Adipocyte (in vitro differentiated cells): Measurements from ENCODE around the gene IFNA4.
"Not testable (repeated sequence)": the region's sequence is repeated elsewhere in the genome, so short reads cannot be mapped to it uniquely, and the experiment has no call there.

ENCODE experiments used
- DNase-seq: peaks from one replicate; pipeline ENCODE4 v3.0.0-alpha.2; 2015; ENCODE audit warnings: low read depth
- H3K27me3 ChIP-seq: replicated peaks from 2 replicates; pipeline ENCODE4 v1.7.0; 2013; ENCODE audit warnings: mild to moderate bottlenecking, low read length, moderate library complexity; ENCODE audit not compliant: control insufficient read depth, insufficient read depth
- H3K36me3 ChIP-seq: 2 replicates; pipeline ENCODE4 v1.7.0; 2013; ENCODE audit warnings: low read length, mild to moderate bottlenecking, moderate library complexity; ENCODE audit not compliant: control insufficient read depth, insufficient read depth, severe bottlenecking
- H3K4me1 ChIP-seq: 2 replicates; pipeline ENCODE4 v1.7.0; 2013; ENCODE audit warnings: mild to moderate bottlenecking, low read length, moderate library complexity; ENCODE audit not compliant: control insufficient read depth, insufficient read depth
- H3K4me3 ChIP-seq: 2 replicates; pipeline ENCODE4 v1.7.0; 2013; ENCODE audit warnings: mild to moderate bottlenecking, low read length, moderate library complexity
- H3K9ac ChIP-seq: 2 replicates; pipeline ENCODE4 v1.7.0; 2013; ENCODE audit warnings: mild to moderate bottlenecking, low read length, moderate library complexity
- H3K9me3 ChIP-seq: 2 replicates; pipeline ENCODE4 v1.7.0; 2013; ENCODE audit warnings: mild to moderate bottlenecking, low read length, moderate library complexity; ENCODE audit not compliant: control insufficient read depth

The IFNA4 gene

DNA sequence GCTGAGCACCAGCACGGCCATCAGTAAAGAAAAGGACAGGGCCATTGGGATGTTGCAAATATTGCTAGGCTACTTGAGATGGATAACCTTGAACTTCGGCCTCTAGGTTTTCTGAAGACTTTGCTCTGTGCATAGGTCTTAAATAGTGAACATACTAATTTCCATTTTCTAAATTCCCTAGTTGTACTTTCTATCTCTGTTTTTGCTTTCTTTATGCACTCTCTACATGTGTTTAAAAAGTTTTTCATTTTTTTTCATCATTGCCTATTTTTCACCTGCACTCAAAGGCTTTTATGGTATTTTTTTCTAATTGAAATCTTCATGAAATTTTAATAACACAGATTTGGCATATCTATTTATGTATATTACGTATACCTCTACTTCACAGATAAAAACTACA, at the start of gene IFNA4:
Gene IFNA4 (minus strand): TSS at position 101 of the 400 bp plus-strand sequence. CDS start 56 bp downstream, at position 45.
- not testable (repeated sequence) for H3K36me3 ChIP-seq, H3K4me3 ChIP-seq, H3K27me3 ChIP-seq, DNase-seq, H3K9me3 ChIP-seq, H3K4me1 ChIP-seq, H3K9ac ChIP-seq

DNA sequence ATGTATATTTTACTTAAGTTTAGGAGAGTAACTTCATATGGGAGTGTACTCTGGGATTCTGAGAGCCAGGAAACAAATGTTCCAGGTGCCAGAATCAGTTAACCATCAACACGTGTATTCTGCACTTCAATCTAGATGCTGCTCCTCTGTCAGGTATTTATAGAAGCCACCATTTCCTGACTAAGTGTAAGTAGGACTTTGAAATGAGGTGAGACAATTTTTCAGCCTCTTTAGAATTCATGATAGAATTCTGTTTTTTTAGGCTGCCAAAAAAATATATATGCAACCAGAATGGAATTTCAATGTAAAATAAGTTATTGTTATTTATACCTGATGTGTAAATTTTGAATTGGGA, 49.0 kb upstream of the IFNA4 start:
- H3K9ac ChIP-seq, H3K27me3 ChIP-seq, H3K9me3 ChIP-seq, H3K4me1 ChIP-seq, H3K4me3 ChIP-seq, DNase-seq, H3K36me3 ChIP-seq: not testable (repeated sequence)

DNA sequence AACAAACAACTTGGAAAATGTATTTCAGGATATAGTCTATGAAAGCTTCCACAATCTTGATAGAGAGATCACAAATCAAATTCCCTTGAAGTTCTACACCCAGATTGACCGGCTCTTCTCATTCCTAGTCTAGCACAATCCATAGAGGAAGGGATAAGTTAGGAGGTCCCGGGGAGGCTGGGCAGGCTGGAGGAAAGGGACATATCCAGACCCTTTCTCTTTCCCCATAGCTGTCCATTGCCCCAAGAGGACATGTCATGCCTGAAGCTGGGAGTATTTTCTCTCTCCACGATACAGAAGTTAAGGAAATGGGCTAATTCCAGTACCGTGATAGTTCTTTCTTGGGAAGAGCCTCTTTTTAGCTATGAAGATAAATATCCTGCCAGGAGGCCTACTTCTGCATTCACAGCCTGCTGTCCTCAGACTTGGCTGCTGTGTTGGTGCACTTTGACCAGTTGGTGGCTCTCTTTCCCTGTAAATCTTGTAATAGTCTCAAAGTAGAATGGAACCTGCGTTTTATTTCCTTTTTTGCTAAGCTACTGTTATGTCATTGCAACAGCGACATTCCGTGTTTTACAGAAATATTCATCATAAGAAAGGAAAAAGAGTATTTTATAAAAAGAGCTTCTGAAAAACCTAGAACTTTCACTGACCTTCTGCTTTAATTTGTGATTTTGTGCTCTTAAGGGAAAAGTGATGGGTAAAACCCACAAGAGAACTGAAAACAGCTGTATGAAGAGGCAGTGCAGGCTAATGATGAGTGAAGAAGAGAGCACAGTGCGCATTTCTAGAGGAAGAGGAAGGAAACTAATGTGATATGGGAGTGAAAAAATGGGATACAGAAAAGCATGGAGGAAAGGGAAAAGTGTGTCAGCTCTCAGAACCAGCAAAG, 48.3 kb upstream of the IFNA4 start:
- not testable (repeated sequence) for H3K27me3 ChIP-seq, H3K4me3 ChIP-seq, H3K9me3 ChIP-seq, H3K9ac ChIP-seq, H3K36me3 ChIP-seq, H3K4me1 ChIP-seq
- peak; percentile 66 for DNase-seq

DNA sequence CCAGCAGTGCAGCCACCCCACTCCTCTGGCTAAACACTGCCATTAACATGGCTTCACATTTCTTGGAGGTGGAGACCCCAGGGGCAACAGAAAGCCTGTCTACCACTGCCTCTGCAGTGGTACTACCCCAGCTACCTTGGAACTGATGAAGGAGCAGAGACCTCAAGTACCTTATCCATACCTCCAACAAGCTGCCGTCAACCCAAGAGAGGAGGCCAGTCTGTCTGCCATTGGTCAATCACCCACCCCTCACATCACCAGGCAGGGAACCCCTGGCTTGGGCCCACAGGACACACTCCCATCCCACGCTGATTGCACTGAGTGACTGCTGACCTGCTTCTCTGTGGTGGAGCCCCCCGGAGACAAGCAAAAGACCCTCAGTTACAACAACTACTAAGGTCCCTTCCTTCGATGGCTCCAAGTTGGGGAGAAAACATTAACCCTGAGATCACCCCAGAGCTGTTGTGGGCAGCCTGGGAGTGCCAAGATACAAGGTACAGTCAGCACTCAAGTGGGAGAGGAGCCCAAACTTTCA, 46.8 kb upstream of the IFNA4 start:
- Histone ChIP-seq H3K27me3 (no peaks in the 10 kb centered on the region), H3K4me1 (no peaks in the 10 kb centered on the region), H3K9me3 (no peaks in the 10 kb centered on the region), H3K36me3 (no peaks in the 10 kb centered on the region), H3K4me3 (no peak overlapping the region), H3K9ac (no peak overlapping the region)
- no peak for DNase-seq

DNA sequence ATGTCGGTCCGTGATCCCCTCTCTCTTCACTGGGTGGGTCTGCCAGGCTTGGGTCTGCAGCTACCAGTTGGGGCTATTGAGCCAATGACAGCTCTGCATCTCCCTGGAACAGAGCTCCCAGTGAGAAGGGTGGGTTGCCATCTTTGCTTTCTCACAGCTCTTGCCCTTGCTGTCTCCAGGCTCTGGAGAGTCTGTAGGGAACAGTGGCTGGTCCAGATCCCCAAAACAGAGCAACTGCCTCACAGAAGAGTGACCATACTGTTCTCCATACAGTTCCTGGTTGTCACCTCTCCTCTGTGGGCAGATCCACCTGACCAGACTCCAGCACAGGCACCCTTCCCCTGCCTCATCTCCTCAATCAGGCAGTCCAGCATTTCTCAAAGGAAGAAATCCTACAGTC, 45.9 kb upstream of the IFNA4 start:
- no peak for DNase-seq
- Histone ChIP-seq H3K4me3 (no peak overlapping the region), H3K9me3 (no peaks in the 10 kb centered on the region), H3K27me3 (no peaks in the 10 kb centered on the region), H3K4me1 (no peaks in the 10 kb centered on the region), H3K9ac (no peak overlapping the region), H3K36me3 (no peaks in the 10 kb centered on the region)

DNA sequence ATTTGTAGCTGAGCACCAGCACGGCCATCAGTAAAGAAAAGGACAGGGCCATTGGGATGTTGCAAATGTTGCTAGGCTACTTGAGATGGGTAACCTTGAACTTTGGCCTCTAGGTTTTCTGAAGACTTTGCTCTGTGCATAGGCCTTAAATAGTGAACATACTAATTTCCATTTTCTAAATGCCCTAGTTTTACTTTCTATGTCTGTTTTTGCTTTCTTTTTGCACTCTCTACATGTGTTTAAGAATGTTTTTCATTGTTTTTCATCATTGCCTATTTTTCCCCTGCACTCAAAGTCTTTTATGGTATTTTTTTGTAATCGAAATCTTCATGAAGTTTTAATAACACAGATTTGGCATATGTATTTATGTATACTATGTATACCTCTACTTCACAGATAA, 40.7 kb upstream of the IFNA4 start, which contains the start of gene IFNA17:
Gene IFNA17 (minus strand): TSS at position 101 of the 400 bp plus-strand sequence. CDS start 49 bp downstream, at position 52.
- no peaks in the 10 kb centered on the region for H3K27me3 ChIP-seq
- H3K4me3 ChIP-seq: no peak within 1 kb of the TSS
- no peaks in the 10 kb centered on the region for H3K4me1 ChIP-seq
- H3K9me3 ChIP-seq: peaks cover 2% of the 10 kb centered on the region
- DNase-seq: no peak
- no peak within 1 kb of the TSS for H3K9ac ChIP-seq
- H3K36me3 ChIP-seq: no peaks in the 10 kb centered on the region

DNA sequence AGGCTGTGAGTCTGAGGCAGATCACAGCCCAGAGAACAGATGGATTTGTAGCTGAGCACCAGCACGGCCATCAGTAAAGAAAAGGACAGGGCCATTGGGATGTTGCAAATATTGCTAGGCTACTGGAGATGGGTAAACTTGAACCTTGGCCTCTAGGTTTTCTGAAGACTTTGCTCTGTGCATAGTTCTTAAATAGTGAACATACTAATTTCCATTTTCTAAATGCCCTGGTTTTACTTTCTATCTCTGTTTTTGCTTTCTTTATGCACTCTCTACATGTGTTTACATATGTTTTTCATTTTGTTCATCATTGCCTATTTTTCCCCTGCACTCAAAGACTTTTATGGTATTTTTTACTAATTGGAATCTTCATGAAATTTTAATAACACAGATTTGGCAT, 29.8 kb upstream of the IFNA4 start, which contains the start of gene IFNA16:
Gene IFNA16 (minus strand): TSS at position 101 of the 400 bp plus-strand sequence. CDS start 6 bp downstream, at position 95.
- not testable (repeated sequence) for H3K4me1 ChIP-seq, H3K27me3 ChIP-seq, H3K9ac ChIP-seq, H3K9me3 ChIP-seq, H3K36me3 ChIP-seq, H3K4me3 ChIP-seq, DNase-seq

DNA sequence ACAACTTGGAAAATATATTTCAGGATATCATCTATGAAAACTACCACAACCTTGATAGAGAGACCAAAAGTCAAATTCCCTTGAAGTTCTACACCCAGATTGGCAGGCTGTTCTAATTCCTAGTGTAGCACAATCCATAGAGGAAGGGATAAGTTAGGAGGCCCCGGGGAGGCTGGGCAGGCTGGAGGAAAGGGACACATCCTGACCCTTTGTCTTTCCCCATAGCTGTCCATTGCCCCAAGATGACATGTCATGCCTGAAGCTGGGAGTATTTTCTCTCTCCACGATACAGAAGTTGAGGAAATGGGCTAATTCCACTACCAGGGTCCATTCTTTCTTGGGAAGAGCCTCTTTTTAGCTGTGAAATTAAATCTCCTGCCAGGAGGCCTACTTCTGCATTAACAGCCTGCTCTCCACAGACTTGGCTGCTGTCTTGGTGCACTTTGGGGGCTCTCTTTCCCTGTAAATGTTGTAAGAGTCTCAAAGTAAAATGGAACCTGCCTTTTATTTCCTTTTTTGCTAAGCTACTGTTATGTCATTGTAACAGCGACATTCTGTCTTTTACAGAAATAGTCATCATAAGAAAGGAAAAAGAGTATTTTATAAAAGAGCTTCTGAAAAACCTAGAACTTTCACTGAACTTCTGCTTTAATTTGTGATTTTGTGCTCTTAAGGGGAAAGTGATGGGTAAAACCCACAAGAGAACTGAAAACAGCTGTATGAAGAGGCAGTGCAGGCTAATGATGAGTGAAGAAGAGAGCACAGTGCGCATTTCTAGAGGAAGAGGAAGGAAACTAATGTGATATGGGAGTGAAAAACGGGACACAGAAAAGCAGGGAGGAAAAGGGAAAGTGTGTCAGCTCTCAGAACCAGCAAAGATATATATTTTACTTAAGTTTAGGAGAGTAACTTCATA, 26.3 kb upstream of the IFNA4 start:
- not testable (repeated sequence) for H3K4me1 ChIP-seq, H3K36me3 ChIP-seq, H3K9me3 ChIP-seq, H3K4me3 ChIP-seq, H3K9ac ChIP-seq, H3K27me3 ChIP-seq
- DNase-seq: peak; percentile 3

DNA sequence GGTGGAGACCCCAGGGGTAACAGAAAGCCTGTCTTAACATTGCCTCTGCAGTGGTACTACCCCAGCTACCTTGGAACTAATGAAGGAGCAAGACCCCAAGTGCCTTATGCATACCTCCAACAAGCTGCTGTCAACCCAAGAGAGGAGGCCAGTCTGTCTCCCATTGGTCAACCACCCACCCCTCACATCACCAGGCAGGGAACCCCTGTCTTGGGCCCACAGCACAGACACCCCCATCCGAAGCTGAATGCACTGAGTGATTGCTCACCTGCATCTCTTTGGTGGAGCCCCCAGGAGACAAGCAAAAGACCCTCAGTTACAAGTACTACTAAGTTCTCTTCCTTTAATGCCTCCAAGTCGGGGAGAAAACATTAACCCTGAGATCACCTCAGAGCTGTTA, 24.8 kb upstream of the IFNA4 start:
- H3K36me3 ChIP-seq, H3K9ac ChIP-seq, DNase-seq, H3K4me3 ChIP-seq, H3K27me3 ChIP-seq, H3K9me3 ChIP-seq, H3K4me1 ChIP-seq: not testable (repeated sequence)

DNA sequence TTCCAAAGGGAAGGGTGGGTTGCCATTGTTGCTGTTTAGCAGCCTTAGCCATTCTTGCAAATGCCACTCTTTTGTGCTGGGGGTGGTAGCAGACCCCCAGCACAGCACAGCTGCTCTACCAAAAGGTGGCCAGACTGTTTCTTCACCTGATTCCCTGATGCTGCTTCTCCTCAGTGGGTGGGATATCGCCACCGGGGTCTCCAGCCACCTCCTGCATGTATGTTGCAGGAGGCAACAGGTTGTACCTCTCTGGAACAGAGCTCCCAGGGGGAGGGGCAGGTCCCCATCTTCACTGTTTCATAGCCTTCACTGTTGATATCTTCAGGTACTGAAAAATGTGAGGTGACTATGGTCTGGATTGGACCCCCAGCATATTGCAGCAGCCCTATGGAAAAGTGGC, 23.4 kb upstream of the IFNA4 start:
- not testable (repeated sequence) for DNase-seq, H3K4me3 ChIP-seq, H3K27me3 ChIP-seq, H3K4me1 ChIP-seq, H3K9me3 ChIP-seq, H3K9ac ChIP-seq, H3K36me3 ChIP-seq

DNA sequence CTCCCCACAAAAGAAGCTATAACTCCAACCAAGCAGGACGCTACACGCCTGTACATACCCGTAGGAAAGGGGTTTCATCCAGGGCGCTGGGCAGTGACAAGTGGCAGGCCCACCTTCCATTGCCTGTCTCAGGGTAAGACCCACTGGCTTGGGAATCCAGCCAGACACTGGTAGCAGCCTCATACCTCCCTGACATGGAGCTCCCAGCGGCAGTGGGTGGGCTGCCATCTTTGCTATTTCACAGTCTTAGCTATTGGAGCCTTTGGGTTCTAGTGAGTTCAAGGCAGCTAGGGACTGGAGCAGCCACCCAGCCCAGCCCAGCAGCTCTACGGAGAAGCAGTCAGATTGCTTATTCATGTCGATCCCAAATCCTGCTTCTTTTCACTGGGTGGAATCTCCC, 22.9 kb upstream of the IFNA4 start:
- Histone ChIP-seq H3K36me3 (no peaks in the 10 kb centered on the region), H3K27me3 (peaks cover 6% of the 10 kb centered on the region), H3K4me3 (no peak overlapping the region), H3K9me3 (no peaks in the 10 kb centered on the region), H3K4me1 (no peaks in the 10 kb centered on the region), H3K9ac (no peak overlapping the region)
- DNase-seq: no peak
